Suprapubic skin (tissue), 4 donors: ENCODE results near the gene PDYN. TPM values are rescaled to one million over a fixed set of nuclear protein-coding genes. Genes with fewer than 3 reads are reported as not detected.

ENCODE experiments used
- DNase-seq, 2 donors: peaks; one replicate each; pipeline ENCODE4 v3.0.0-alpha.2; 2019; ENCODE audit warnings: low spot score in 2 of 2
- H3K27ac ChIP-seq: fragments of 200-600 bp; sonication (generic); one replicate; pipeline ENCODE4 v1.5.1; 2019
- H3K27me3 ChIP-seq: fragments of 200-600 bp; sonication (generic); one replicate; pipeline ENCODE4 v1.5.1; 2019
- H3K36me3 ChIP-seq: fragments of 200-600 bp; sonication (generic); one replicate; pipeline ENCODE4 v1.5.1; 2019
- H3K4me1 ChIP-seq: fragments of 200-600 bp; sonication (generic); one replicate; pipeline ENCODE4 v1.5.1; 2019
- H3K4me3 ChIP-seq: fragments of 200-600 bp; sonication (generic); one replicate; pipeline ENCODE4 v1.5.1; 2019; ENCODE audit warnings: mild to moderate bottlenecking
- H3K9me3 ChIP-seq: fragments of 200-600 bp; sonication (generic); one replicate; pipeline ENCODE4 v1.5.1; 2019
- EP300 ChIP-seq: sonication (generic); formaldehyde crosslinking; IDR thresholded peaks from one replicate; pipeline ENCODE4 v1.6.1; 2017; ENCODE audit warnings: antibody characterized with exemption
- POLR2A ChIP-seq, 2 donors: fragments of 450-650 bp; IDR thresholded peaks; one replicate each; pipeline ENCODE4 v1.6.1; 2017; ENCODE audit warnings: antibody characterized with exemption in 2 of 2, mild to moderate bottlenecking in 2 of 2, moderate library complexity in 2 of 2
- POLR2AphosphoS5 ChIP-seq, 3 donors: sonication (generic); formaldehyde crosslinking; IDR thresholded peaks; one replicate each; pipeline ENCODE4 v1.6.1; 2017; ENCODE audit warnings: antibody characterized with exemption in 3 of 3
- WGBS: methylation state at CpG from one replicate; pipeline ENCODE4 v1.1.5; 2018; 5-methylcytosine and 5-hydroxymethylcytosine counted together
- total RNA-seq, 4 donors: library from RNA; depleted of rRNA; stranded (reverse); fragments of >200 nt; gene quantifications; one replicate each; pipeline ENCODE4 v1.1.0, GENCODE V29; 2016
- TF ChIP-seq, protein P1 (sequence below), 2 donors: fragments of 200-600 bp in 1 of 2; fragments of 450-650 bp in 1 of 2; sonication (generic) in 1 of 2; IDR thresholded peaks; one replicate each; pipeline ENCODE4 v1.5.1; 2016 to 2019; ENCODE audit warnings: antibody characterized with exemption in 2 of 2, mild to moderate bottlenecking in 1 of 2, moderate library complexity in 1 of 2

PDYN gene
- total RNA-seq, 4 donors from 2014 or later, result not detected

- Histone ChIP-seq H3K36me3 (no peaks in the 10 kb centered on the region), H3K4me3 (no peak overlapping the region), H3K4me1 (no peaks in the 10 kb centered on the region), H3K27me3 (no peaks in the 10 kb centered on the region), H3K27ac (no peak overlapping the region), H3K9me3 (no peaks in the 10 kb centered on the region)
- DNase-seq, result no peak
- WGBS, result 63% methylated on average over 2 of the region's 2 CpGs
- TF ChIP-seq EP300 (no peak), POLR2AphosphoS5 (IDR thresholded peaks at IDR 0.05) (no peak), POLR2A (IDR thresholded peaks at IDR 0.05) (no peak)
- TF ChIP-seq, protein P1, sequence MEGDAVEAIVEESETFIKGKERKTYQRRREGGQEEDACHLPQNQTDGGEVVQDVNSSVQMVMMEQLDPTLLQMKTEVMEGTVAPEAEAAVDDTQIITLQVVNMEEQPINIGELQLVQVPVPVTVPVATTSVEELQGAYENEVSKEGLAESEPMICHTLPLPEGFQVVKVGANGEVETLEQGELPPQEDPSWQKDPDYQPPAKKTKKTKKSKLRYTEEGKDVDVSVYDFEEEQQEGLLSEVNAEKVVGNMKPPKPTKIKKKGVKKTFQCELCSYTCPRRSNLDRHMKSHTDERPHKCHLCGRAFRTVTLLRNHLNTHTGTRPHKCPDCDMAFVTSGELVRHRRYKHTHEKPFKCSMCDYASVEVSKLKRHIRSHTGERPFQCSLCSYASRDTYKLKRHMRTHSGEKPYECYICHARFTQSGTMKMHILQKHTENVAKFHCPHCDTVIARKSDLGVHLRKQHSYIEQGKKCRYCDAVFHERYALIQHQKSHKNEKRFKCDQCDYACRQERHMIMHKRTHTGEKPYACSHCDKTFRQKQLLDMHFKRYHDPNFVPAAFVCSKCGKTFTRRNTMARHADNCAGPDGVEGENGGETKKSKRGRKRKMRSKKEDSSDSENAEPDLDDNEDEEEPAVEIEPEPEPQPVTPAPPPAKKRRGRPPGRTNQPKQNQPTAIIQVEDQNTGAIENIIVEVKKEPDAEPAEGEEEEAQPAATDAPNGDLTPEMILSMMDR (IDR thresholded peaks at IDR 0.05), result no peak
Measured at GRCh38 chr20:1959156-1959555, 34.7 kb downstream of the PDYN start.

- no peak for TF ChIP-seq POLR2A (IDR thresholded peaks at IDR 0.05)
- TF ChIP-seq, protein P1 (IDR thresholded peaks at IDR 0.05), result no peak
- TF ChIP-seq EP300, result no peak
- no peak for TF ChIP-seq POLR2AphosphoS5 (IDR thresholded peaks at IDR 0.05)
- no peaks in the 10 kb centered on the region for H3K9me3 ChIP-seq
- no peak overlapping the region for H3K4me3 ChIP-seq
- WGBS, result 90% methylated on average over 2 of the region's 2 CpGs
- H3K4me1 ChIP-seq, result no peaks in the 10 kb centered on the region
- DNase-seq, result no peak
- no peak overlapping the region for H3K27ac ChIP-seq
- no peaks in the 10 kb centered on the region for H3K27me3 ChIP-seq
- no peaks in the 10 kb centered on the region for H3K36me3 ChIP-seq
Measured at GRCh38 chr20:1958426-1958825, 35.4 kb downstream of the PDYN start.

GRCh38 chr20:1955217-1955616, 38.6 kb downstream of the PDYN start:
- peak in 1 of 2 donors; percentile 37 for DNase-seq
- no peaks in the 10 kb centered on the region for H3K27me3 ChIP-seq
- WGBS, result 80% methylated on average over 8 of the region's 8 CpGs
- H3K4me3 ChIP-seq, result no peak overlapping the region
- no peak for TF ChIP-seq POLR2A (IDR thresholded peaks at IDR 0.05)
- no peak for TF ChIP-seq EP300
- TF ChIP-seq POLR2AphosphoS5 (IDR thresholded peaks at IDR 0.05), result no peak
- TF ChIP-seq, protein P1 (IDR thresholded peaks at IDR 0.05), result no peak
- no peaks in the 10 kb centered on the region for H3K9me3 ChIP-seq
- H3K27ac ChIP-seq, result no peak overlapping the region
- H3K4me1 ChIP-seq, result no peaks in the 10 kb centered on the region
- no peaks in the 10 kb centered on the region for H3K36me3 ChIP-seq

GRCh38 chr20:1953621-1954020, 40.2 kb downstream of the PDYN start:
- Histone ChIP-seq H3K27me3 (no peaks in the 10 kb centered on the region), H3K4me1 (peaks cover 6% of the 10 kb centered on the region), H3K36me3 (no peaks in the 10 kb centered on the region), H3K4me3 (no peak overlapping the region), H3K9me3 (no peaks in the 10 kb centered on the region), H3K27ac (no peak overlapping the region)
- DNase-seq, result peak in 1 of 2 donors; percentile 66
- TF ChIP-seq EP300 (no peak), POLR2A (IDR thresholded peaks at IDR 0.05) (no peak), POLR2AphosphoS5 (IDR thresholded peaks at IDR 0.05) (no peak)
- TF ChIP-seq, protein P1 (IDR thresholded peaks at IDR 0.05), result no peak
- WGBS, result 94% methylated on average over 5 of the region's 5 CpGs

GRCh38 chr20:1952737-1953530, 40.9 kb downstream of the PDYN start:
- no peak overlapping the region for H3K4me3 ChIP-seq
- H3K36me3 ChIP-seq, result no peaks in the 10 kb centered on the region
- DNase-seq, result no peak
- peaks cover 6% of the 10 kb centered on the region for H3K4me1 ChIP-seq
- WGBS, result 58% methylated on average over 6 of the region's 6 CpGs
- TF ChIP-seq POLR2AphosphoS5 (IDR thresholded peaks at IDR 0.05) (no peak), POLR2A (IDR thresholded peaks at IDR 0.05) (no peak), EP300 (no peak)
- TF ChIP-seq, protein P1 (IDR thresholded peaks at IDR 0.05), result no peak
- H3K9me3 ChIP-seq, result no peaks in the 10 kb centered on the region
- no peaks in the 10 kb centered on the region for H3K27me3 ChIP-seq
- H3K27ac ChIP-seq, result no peak overlapping the region
